Glutamatergic neuron (in vitro differentiated cells): ENCODE data around the gene FAM120A. TPM values are rescaled to one million over a fixed set of nuclear protein-coding genes. Genes with fewer than 3 reads are reported as not detected.

ENCODE experiments used
- DNase-seq: peaks from one replicate; pipeline ENCODE4 v3.0.0; 2022
- H3K27ac Mint-ChIP-seq: one replicate; pipeline ENCODE4 v1.8.0; 2020; ENCODE audit warnings: mild to moderate bottlenecking, mixed read lengths, inconsistent platforms; ENCODE audit not compliant: unreplicated experiment
- H3K27me3 Mint-ChIP-seq: one replicate; pipeline ENCODE4 v1.8.0; 2020; ENCODE audit warnings: mild to moderate bottlenecking, moderate library complexity, mixed read lengths, inconsistent platforms; ENCODE audit not compliant: unreplicated experiment
- H3K36me3 Mint-ChIP-seq: one replicate; pipeline ENCODE4 v1.8.0; 2020; ENCODE audit warnings: mild to moderate bottlenecking, mixed read lengths, inconsistent platforms; ENCODE audit not compliant: unreplicated experiment
- H3K4me1 Mint-ChIP-seq: one replicate; pipeline ENCODE4 v1.8.0; 2020; ENCODE audit warnings: mild to moderate bottlenecking, low read depth, mixed read lengths, inconsistent platforms; ENCODE audit not compliant: unreplicated experiment
- H3K4me3 Mint-ChIP-seq: one replicate; pipeline ENCODE4 v1.8.0; 2020; ENCODE audit warnings: mild to moderate bottlenecking, mixed read lengths, inconsistent platforms; ENCODE audit not compliant: unreplicated experiment
- H3K9me3 Mint-ChIP-seq: one replicate; pipeline ENCODE4 v1.8.0; 2020; ENCODE audit warnings: mild to moderate bottlenecking, moderate library complexity, mixed read lengths, inconsistent platforms; ENCODE audit not compliant: unreplicated experiment
- CTCF ChIP-seq: fragments of 200-600 bp; sonication (generic); IDR thresholded peaks from one replicate; pipeline ENCODE4 v1.5.0; 2021; ENCODE audit not compliant: partially characterized antibody, unreplicated experiment
- total RNA-seq: library from RNA; stranded (reverse); fragmentation: NEBNext Ultra II Directional; extraction: Animal tissue kit (Norgen Biotek cat#: 25700); gene quantifications from one replicate; pipeline ENCODE4 v1.2.1, GENCODE V29; 2021; ENCODE audit not compliant: unreplicated experiment

Gene FAM120A
- total RNA-seq, 1 donor from 2014 or later = 32.3 TPM

GRCh38 chr9:93480262-93480661 lies 28.8 kb downstream of the FAM120A start:
- no peak overlapping the region for H3K27ac Mint-ChIP-seq
- H3K27me3 Mint-ChIP-seq = no peaks in the 10 kb centered on the region

GRCh38 chr9:93480728-93481324 lies 29.3 kb downstream of the FAM120A start:
- Mint-ChIP-seq H3K4me3 (no peak overlapping the region), H3K27me3 (no peaks in the 10 kb centered on the region), H3K9me3 (no peaks in the 10 kb centered on the region), H3K4me1 (peaks cover 5% of the 10 kb centered on the region), H3K36me3 (no peaks in the 10 kb centered on the region), H3K27ac (no peak overlapping the region)
- no peak for DNase-seq
- TF ChIP-seq CTCF = no peak

More at GRCh38 chr9:93480262-93480661, 28.8 kb downstream of the FAM120A start:
- TF ChIP-seq CTCF = no peak
- Mint-ChIP-seq H3K4me1 (peaks cover 9% of the 10 kb centered on the region), H3K4me3 (no peak overlapping the region), H3K9me3 (no peaks in the 10 kb centered on the region), H3K36me3 (no peaks in the 10 kb centered on the region)
- DNase-seq = no peak

GRCh38 chr9:93483497-93483896 lies 32.0 kb downstream of the FAM120A start:
- DNase-seq = no peak
- Mint-ChIP-seq H3K4me1 (peaks cover 5% of the 10 kb centered on the region), H3K9me3 (no peaks in the 10 kb centered on the region), H3K27ac (no peak overlapping the region), H3K36me3 (peaks cover 5% of the 10 kb centered on the region), H3K27me3 (peaks cover 2% of the 10 kb centered on the region), H3K4me3 (no peak overlapping the region)
- TF ChIP-seq CTCF = no peak

GRCh38 chr9:93486268-93486667 lies 34.8 kb downstream of the FAM120A start:
- Mint-ChIP-seq H3K4me3 (no peak overlapping the region), H3K27me3 (peaks cover 2% of the 10 kb centered on the region), H3K9me3 (no peaks in the 10 kb centered on the region), H3K27ac (no peak overlapping the region), H3K36me3 (peaks cover 9% of the 10 kb centered on the region), H3K4me1 (peaks cover 3% of the 10 kb centered on the region)
- DNase-seq = no peak
- no peak for TF ChIP-seq CTCF

GRCh38 chr9:93488244-93488643 lies 36.8 kb downstream of the FAM120A start:
- DNase-seq = no peak
- peaks cover 2% of the 10 kb centered on the region for H3K27me3 Mint-ChIP-seq
- no peaks in the 10 kb centered on the region for H3K9me3 Mint-ChIP-seq
- TF ChIP-seq CTCF = no peak
- peaks cover 9% of the 10 kb centered on the region for H3K36me3 Mint-ChIP-seq
- no peak overlapping the region for H3K4me3 Mint-ChIP-seq
- H3K27ac Mint-ChIP-seq = no peak overlapping the region
- peaks cover 6% of the 10 kb centered on the region for H3K4me1 Mint-ChIP-seq
